ENCODE measurements around the gene CMSS1.
"Not testable (repeated sequence)": the region's sequence is repeated elsewhere in the genome, so short reads cannot be mapped to it uniquely, and the experiment has no call there.

CMSS1 gene

GRCh38 chr3:100088735-100089368 is 271.2 kb downstream of the CMSS1 start:
- DNase-seq (ENCODE audit: extremely low spot score, insufficient read length, low read depth) (no peak), FAIRE-seq (no peak)

- DNase-seq (ENCODE audit: extremely low spot score, insufficient read length, low read depth) (no peak), FAIRE-seq (peak; percentile 79)
Measured at GRCh38 chr3:100089812-100090668, 272.4 kb downstream of the CMSS1 start.

- DNase-seq (ENCODE audit: extremely low spot score, insufficient read length, low read depth) (no peak), FAIRE-seq (no peak)
Measured at GRCh38 chr3:100090669-100091005, 273.0 kb downstream of the CMSS1 start.

GRCh38 chr3:100093831-100094230 is 276.2 kb downstream of the CMSS1 start:
- FAIRE-seq (no peak), DNase-seq (ENCODE audit: extremely low spot score, insufficient read length, low read depth) (no peak)

- DNase-seq (ENCODE audit: extremely low spot score, insufficient read length, low read depth); FAIRE-seq: not testable (repeated sequence)
Measured at GRCh38 chr3:100096286-100096685, 278.6 kb downstream of the CMSS1 start.

- FAIRE-seq (no peak), DNase-seq (ENCODE audit: extremely low spot score, insufficient read length, low read depth) (no peak)
Measured at GRCh38 chr3:100096866-100097265, 279.2 kb downstream of the CMSS1 start.

- FAIRE-seq = no peak
- DNase-seq (ENCODE audit: extremely low spot score, insufficient read length, low read depth) = no peak
Measured at GRCh38 chr3:100097919-100098783, 280.5 kb downstream of the CMSS1 start.

GRCh38 chr3:100098784-100099070 is 281.1 kb downstream of the CMSS1 start:
- FAIRE-seq = no peak

GRCh38 chr3:100099621-100100020 is 282.0 kb downstream of the CMSS1 start:
- FAIRE-seq = no peak
- DNase-seq (ENCODE audit: extremely low spot score, insufficient read length, low read depth) = no peak

More at GRCh38 chr3:100098784-100099070, 281.1 kb downstream of the CMSS1 start:
- DNase-seq (ENCODE audit: extremely low spot score, insufficient read length, low read depth) = no peak

GRCh38 chr3:100100425-100100824 is 282.8 kb downstream of the CMSS1 start:
- FAIRE-seq (no peak), DNase-seq (ENCODE audit: extremely low spot score, insufficient read length, low read depth) (no peak)

- no peak for FAIRE-seq
- no peak for DNase-seq (ENCODE audit: extremely low spot score, insufficient read length, low read depth)
Measured at GRCh38 chr3:100102757-100103156, 285.1 kb downstream of the CMSS1 start.

- FAIRE-seq = peak; percentile 93
Measured at GRCh38 chr3:100103558-100104441, 286.1 kb downstream of the CMSS1 start.

GRCh38 chr3:100104442-100104798 is 286.8 kb downstream of the CMSS1 start:
- DNase-seq (ENCODE audit: extremely low spot score, insufficient read length, low read depth) (no peak), FAIRE-seq (no peak)

More at GRCh38 chr3:100103558-100104441, 286.1 kb downstream of the CMSS1 start:
- DNase-seq (ENCODE audit: extremely low spot score, insufficient read length, low read depth) = peak; percentile 32

GRCh38 chr3:100104817-100105413 is 287.3 kb downstream of the CMSS1 start:
- FAIRE-seq = no peak

GRCh38 chr3:100105501-100105900 is 287.8 kb downstream of the CMSS1 start:
- DNase-seq (ENCODE audit: extremely low spot score, insufficient read length, low read depth) (no peak), FAIRE-seq (peak; percentile 91)

More at GRCh38 chr3:100104817-100105413, 287.3 kb downstream of the CMSS1 start:
- DNase-seq (ENCODE audit: extremely low spot score, insufficient read length, low read depth) = no peak

GRCh38 chr3:100106094-100106493 is 288.4 kb downstream of the CMSS1 start:
- peak; percentile 31 for FAIRE-seq

GRCh38 chr3:100106531-100107141 is 289.0 kb downstream of the CMSS1 start:
- FAIRE-seq (peak; percentile 26), DNase-seq (ENCODE audit: extremely low spot score, insufficient read length, low read depth) (no peak)

More at GRCh38 chr3:100106094-100106493, 288.4 kb downstream of the CMSS1 start:
- DNase-seq (ENCODE audit: extremely low spot score, insufficient read length, low read depth) = no peak

- no peak for FAIRE-seq
- DNase-seq (ENCODE audit: extremely low spot score, insufficient read length, low read depth) = no peak
Measured at GRCh38 chr3:100107221-100107814, 289.7 kb downstream of the CMSS1 start.

Measured in GM18507 (cell line).